NCI-H1105 (cell line): ENCODE measurements around the gene ALDH7A1.
"Not testable (repeated sequence)": the region's sequence is repeated elsewhere in the genome, so short reads cannot be mapped to it uniquely, and the experiment has no call there.

Experiments used
- DNase-seq: peaks from one replicate; lab custom pipeline; 2025; lab: John Stamatoyannopoulos, UW

ALDH7A1 gene

GRCh38 chr5:126595486-126596083 is 566 bp upstream of the ALDH7A1 start:
- no peak for DNase-seq

- DNase-seq, result no peak
These were observed 3.5 kb downstream of the ALDH7A1 start for GRCh38 chr5:126591549-126591948.

GRCh38 chr5:126589536-126590297 is 5.3 kb downstream of the ALDH7A1 start:
- no peak for DNase-seq

- no peak for DNase-seq
These were observed 7.2 kb downstream of the ALDH7A1 start for GRCh38 chr5:126587551-126588390.

GRCh38 chr5:126583761-126584160 is 11.3 kb downstream of the ALDH7A1 start:
- DNase-seq, result no peak

GRCh38 chr5:126579716-126580115 is 15.3 kb downstream of the ALDH7A1 start:
- DNase-seq, result no peak

- no peak for DNase-seq
These were observed 17.6 kb downstream of the ALDH7A1 start for GRCh38 chr5:126577415-126577814.

GRCh38 chr5:126576974-126577373 is 18.0 kb downstream of the ALDH7A1 start:
- DNase-seq, result no peak

- DNase-seq, result no peak
These were observed 19.4 kb downstream of the ALDH7A1 start for GRCh38 chr5:126575644-126576043.

- DNase-seq, result no peak
These were observed 26.7 kb downstream of the ALDH7A1 start for GRCh38 chr5:126568206-126568755.

GRCh38 chr5:126562823-126563222 is 32.2 kb downstream of the ALDH7A1 start:
- DNase-seq, result no peak

- DNase-seq, result no peak
These were observed 33.1 kb downstream of the ALDH7A1 start for GRCh38 chr5:126561908-126562307.

- not testable (repeated sequence) for DNase-seq
These were observed 39.9 kb downstream of the ALDH7A1 start for GRCh38 chr5:126555101-126555500.

- DNase-seq, result no peak
These were observed 42.4 kb downstream of the ALDH7A1 start for GRCh38 chr5:126552614-126553013.

- DNase-seq, result no peak
These were observed 50.8 kb downstream of the ALDH7A1 start for GRCh38 chr5:126544087-126544740.

GRCh38 chr5:126543660-126544059 is 51.4 kb downstream of the ALDH7A1 start:
- DNase-seq, result no peak

- DNase-seq, result no peak
These were observed 52.0 kb downstream of the ALDH7A1 start for GRCh38 chr5:126543009-126543408.

GRCh38 chr5:126542441-126542840 is 52.6 kb downstream of the ALDH7A1 start:
- DNase-seq, result no peak

GRCh38 chr5:126540631-126541030 is 54.4 kb downstream of the ALDH7A1 start:
- no peak for DNase-seq

- DNase-seq, result no peak
These were observed 56.4 kb downstream of the ALDH7A1 start for GRCh38 chr5:126538579-126538978.

GRCh38 chr5:126536874-126537273 is 58.1 kb downstream of the ALDH7A1 start:
- DNase-seq, result no peak
